Neural cell (in vitro differentiated cells): ENCODE data around the gene TMED6. TPM values are rescaled to one million over a fixed set of nuclear protein-coding genes. Genes with fewer than 3 reads are reported as not detected.

Experiments
- H2AFZ ChIP-seq: fragments of 200-600, 300-800 bp; sonication (generic), shearing (Covaris generic); 2 replicates; pipeline ENCODE4 v1.6.0; 2014; ENCODE audit warnings: low read depth, mild to moderate bottlenecking, antibody characterized with exemption, low read length, moderate library complexity
- H3F3A ChIP-seq: fragments of 200-600 bp; shearing (Covaris generic); 2 replicates; pipeline ENCODE4 v1.6.1; 2016; ENCODE audit warnings: mild to moderate bottlenecking, moderate library complexity, mixed read lengths, antibody characterized with exemption, low read length; ENCODE audit not compliant: insufficient read depth, poor library complexity, severe bottlenecking
- H3K27ac ChIP-seq: fragments of 200-600, 300-800 bp; sonication (generic), shearing (Covaris generic); 2 replicates; pipeline ENCODE4 v1.5.1; 2014; ENCODE audit warnings: mild to moderate bottlenecking, low read length, moderate library complexity
- H3K27me3 ChIP-seq: fragments of 300-800, 200-600 bp; sonication (generic), shearing (Covaris generic); 2 replicates; pipeline ENCODE4 v1.6.0; 2014; ENCODE audit warnings: mild to moderate bottlenecking, low read depth, low read length, moderate library complexity; ENCODE audit not compliant: insufficient read depth
- H3K36me3 ChIP-seq: fragments of 300-800, 200-600 bp; sonication (generic), shearing (Covaris generic); 2 replicates; pipeline ENCODE4 v1.5.1; 2014; ENCODE audit warnings: mild to moderate bottlenecking, antibody characterized with exemption, low read length, moderate library complexity; ENCODE audit not compliant: insufficient read depth
- H3K4me2 ChIP-seq: fragments of 300-800, 200-600 bp; sonication (generic), shearing (Covaris generic); 2 replicates; pipeline ENCODE4 v1.6.0; 2014; ENCODE audit warnings: mild to moderate bottlenecking, low read length
- H3K4me3 ChIP-seq: fragments of 300-800, 200-600 bp; sonication (generic), shearing (Covaris generic); 2 replicates; pipeline ENCODE4 v1.5.1; 2014; ENCODE audit warnings: mild to moderate bottlenecking, low read length, moderate library complexity
- H3K79me2 ChIP-seq: fragments of 200-600 bp; shearing (Covaris generic); replicated peaks from 2 replicates; pipeline ENCODE4 v1.6.0; 2014; ENCODE audit warnings: mild to moderate bottlenecking, low read length, moderate library complexity; ENCODE audit not compliant: insufficient read depth
- H3K9ac ChIP-seq: fragments of 300-800, 200-600 bp; sonication (generic), shearing (Covaris generic); 2 replicates; pipeline ENCODE4 v1.6.1; 2016; ENCODE audit warnings: mild to moderate bottlenecking, low read length, mixed read lengths
- H3K9me2 ChIP-seq: fragments of 200-600 bp; shearing (Covaris generic); 2 replicates; pipeline ENCODE4 v1.6.1; 2016; ENCODE audit warnings: mild to moderate bottlenecking, low read length, mixed read lengths; ENCODE audit not compliant: insufficient read depth
- H3K9me3 ChIP-seq: fragments of 200-600, 300-800 bp; sonication (generic), shearing (Covaris generic); 2 replicates; pipeline ENCODE4 v1.6.1; 2016; ENCODE audit warnings: mild to moderate bottlenecking, mixed run types, low read length, moderate library complexity, mixed read lengths
- H4K20me1 ChIP-seq: fragments of 200-600 bp; shearing (Covaris generic); 2 replicates; pipeline ENCODE4 v1.6.1; 2016; ENCODE audit warnings: mild to moderate bottlenecking, mixed run types; ENCODE audit not compliant: insufficient read depth
- CTCF ChIP-seq: fragments of 450-650 bp; IDR thresholded peaks from 2 replicates; pipeline ENCODE4 v1.5.1; 2014; ENCODE audit warnings: antibody characterized with exemption, mild to moderate bottlenecking, moderate library complexity; ENCODE audit not compliant: poor library complexity, severe bottlenecking
- EP300 ChIP-seq: fragments of 450-650 bp; conservative IDR thresholded peaks from 2 replicates; pipeline ENCODE4 v1.6.1; 2014; ENCODE audit warnings: antibody characterized with exemption, mild to moderate bottlenecking, moderate library complexity; ENCODE audit not compliant: poor library complexity, severe bottlenecking
- EZH2 ChIP-seq: fragments of 200-600, 300-800 bp; shearing (Covaris generic), sonication (generic); IDR thresholded peaks from 2 replicates; pipeline ENCODE4 v1.6.1; 2014; ENCODE audit warnings: antibody characterized with exemption, low read length, borderline replicate concordance, mild to moderate bottlenecking; ENCODE audit not compliant: insufficient read depth, poor library complexity, severe bottlenecking
- MXI1 ChIP-seq: fragments of 450-650 bp; conservative IDR thresholded peaks from 2 replicates; pipeline ENCODE4 v1.6.1; 2014; ENCODE audit warnings: antibody characterized with exemption, mild to moderate bottlenecking; ENCODE audit not compliant: poor library complexity, severe bottlenecking
- POLR2AphosphoS5 ChIP-seq: IDR thresholded peaks from 2 replicates; pipeline ENCODE4 v1.6.1; 2012
- RAD21 ChIP-seq: fragments of 450-650 bp; conservative IDR thresholded peaks from 2 replicates; pipeline ENCODE4 v1.6.1; 2014; ENCODE audit warnings: antibody characterized with exemption, mild to moderate bottlenecking, moderate library complexity
- REST ChIP-seq: IDR thresholded peaks from 2 replicates; pipeline ENCODE4 v1.6.1; 2012; ENCODE audit warnings: borderline replicate concordance
- SMC3 ChIP-seq: fragments of 450-650 bp; conservative IDR thresholded peaks from 2 replicates; pipeline ENCODE4 v1.6.1; 2014; ENCODE audit warnings: antibody characterized with exemption, mild to moderate bottlenecking, moderate library complexity; ENCODE audit not compliant: poor library complexity
- TAF1 ChIP-seq: IDR thresholded peaks from 2 replicates; pipeline ENCODE4 v1.6.1; 2012; ENCODE audit warnings: low read depth
- polyA plus RNA-seq: library from polyadenylated mRNA; depleted of rRNA; stranded (reverse); fragments of >200 nt; gene quantifications from 2 replicates; pipeline ENCODE4 v1.2.3, GENCODE V29; 2014

TMED6 gene
- polyA plus RNA-seq, 1 donor from 2014 or later: not detected

- H3K4me3 ChIP-seq: peak overlapping the region; percentile 96
- peak overlapping the region; percentile 27 for H2AFZ ChIP-seq
- peak overlapping the region; percentile 99 for H3K4me2 ChIP-seq
- H3K27ac ChIP-seq: peak overlapping the region; percentile 57
- TF ChIP-seq SMC3 (peak; percentile 17), EP300 (no peak), TAF1 (no peak), MXI1 (peak; percentile 44)
- H4K20me1 ChIP-seq: no peaks in the 10 kb centered on the region
- H3K36me3 ChIP-seq: peaks cover 7% of the 10 kb centered on the region
- peaks cover 21% of the 10 kb centered on the region for H3K79me2 ChIP-seq
- H3K9me3 ChIP-seq: no peaks in the 10 kb centered on the region
- peak overlapping the region; percentile 84 for H3K9ac ChIP-seq
- no peaks in the 10 kb centered on the region for H3F3A ChIP-seq
- no peaks in the 10 kb centered on the region for H3K9me2 ChIP-seq
- H3K27me3 ChIP-seq: no peaks in the 10 kb centered on the region
Measured at GRCh38 chr16:69311533-69312387, 39.8 kb downstream of the TMED6 start.

- peak; percentile 90 for TF ChIP-seq CTCF
- peak; percentile 56 for TF ChIP-seq TAF1
- peak; percentile 49 for TF ChIP-seq SMC3
- no peak for TF ChIP-seq EZH2
- TF ChIP-seq EP300: peak; percentile 46
- TF ChIP-seq REST: no peak
- TF ChIP-seq RAD21: peak; percentile 28
- peak; percentile 80 for TF ChIP-seq MXI1
- peak; percentile 87 for TF ChIP-seq POLR2AphosphoS5
- peak within 1 kb of the TSS; percentile 96 for H3K4me3 ChIP-seq
- peak within 1 kb of the TSS; percentile 99 for H3K4me2 ChIP-seq
- no peaks in the 10 kb centered on the region for H3K9me3 ChIP-seq
- H3K9me2 ChIP-seq: no peaks in the 10 kb centered on the region
- H3K79me2 ChIP-seq: peaks cover 21% of the 10 kb centered on the region
- no peaks in the 10 kb centered on the region for H3F3A ChIP-seq
- H3K36me3 ChIP-seq: peaks cover 2% of the 10 kb centered on the region
- peak within 1 kb of the TSS; percentile 40 for H2AFZ ChIP-seq
- H3K27me3 ChIP-seq: no peaks in the 10 kb centered on the region
- no peaks in the 10 kb centered on the region for H4K20me1 ChIP-seq
- peak within 1 kb of the TSS; percentile 67 for H3K27ac ChIP-seq
- peak within 1 kb of the TSS; percentile 84 for H3K9ac ChIP-seq
Measured at GRCh38 chr16:69310653-69311532, 40.7 kb downstream of the TMED6 start, which contains the start of gene VPS4A. TSS of gene VPS4A (plus strand) at chr16:69311350. CDS start at chr16:69311512, 162 bp downstream.
